ENCODE data around the gene TMEM255B. TPM values are rescaled to one million over a fixed set of nuclear protein-coding genes. Genes with fewer than 3 reads are reported as not detected.
A peak's percentile ranks its signal among the peaks of the same experiment; 100 is the strongest.

Gene TMEM255B
- polyA plus RNA-seq, 1 donor (not counting 4 experiments of a cell fraction or from before 2014, with no cell fraction given) = 7.6 TPM

DNA sequence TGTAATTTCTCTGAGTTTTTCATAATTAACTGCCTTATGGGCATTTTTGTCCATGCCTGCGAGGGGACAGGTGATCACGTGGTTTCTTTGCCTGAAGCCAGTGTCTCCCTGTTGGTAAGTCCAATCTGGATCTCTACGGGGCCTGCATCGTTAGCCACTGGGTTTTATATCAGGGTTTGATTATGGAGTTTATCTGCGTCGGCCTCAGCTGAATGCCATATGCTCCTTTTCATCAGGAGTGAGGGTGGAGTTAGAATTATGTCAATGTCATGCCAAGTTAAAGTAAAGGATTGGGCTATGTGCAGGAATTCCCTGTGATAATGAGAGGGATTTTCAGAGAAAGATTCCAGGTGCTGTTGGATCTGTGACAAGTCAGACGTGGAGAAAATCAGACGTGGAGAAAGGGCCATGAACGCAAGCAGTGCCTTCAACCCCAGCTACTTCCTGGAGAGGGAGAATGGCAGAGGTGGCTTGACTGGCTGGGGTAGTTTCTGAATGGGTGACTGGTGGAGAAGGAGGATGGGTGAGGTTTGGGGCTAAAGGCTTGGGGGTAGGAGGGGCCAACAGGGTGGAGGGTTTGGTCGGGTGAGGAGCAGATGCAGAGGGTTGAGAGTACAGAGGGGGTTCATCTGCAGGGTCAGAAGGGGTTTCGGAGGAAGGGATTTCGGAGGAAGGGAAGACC lies 24.3 kb downstream of the TMEM255B start:
- FAIRE-seq = peak; percentile 32

DNA sequence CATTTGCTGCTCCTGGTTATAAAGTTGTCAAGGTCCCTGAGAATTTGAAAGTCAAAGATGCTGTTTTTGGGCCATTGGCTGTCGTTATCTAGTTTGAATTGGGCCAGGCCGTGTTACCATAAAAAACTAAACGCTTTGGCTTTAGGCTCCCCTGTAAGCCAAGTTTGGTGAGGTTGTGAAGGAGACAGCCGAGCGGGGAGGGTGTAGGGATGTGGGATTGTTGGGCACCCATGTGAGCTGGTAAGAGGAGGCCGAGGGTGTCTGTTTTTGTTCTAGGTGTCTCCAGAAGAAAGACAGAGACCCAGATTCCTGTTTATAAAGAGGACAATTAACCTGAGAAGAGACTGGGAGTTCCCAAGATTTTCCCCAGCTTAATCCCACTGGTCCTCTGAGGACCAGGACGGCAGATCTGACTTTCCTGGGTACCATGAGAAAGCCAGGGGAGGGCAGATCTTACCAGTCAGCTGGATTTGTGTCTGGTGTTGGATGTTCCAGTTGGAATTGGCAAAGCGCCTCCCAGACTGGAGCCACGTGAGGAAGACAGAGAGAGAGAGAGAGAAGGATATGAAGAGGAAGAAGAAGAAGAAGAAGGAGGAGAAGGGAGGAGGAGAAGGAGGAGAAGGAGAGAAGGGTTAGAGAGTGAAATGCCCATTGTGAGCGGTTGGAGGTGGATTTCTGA lies 25.1 kb downstream of the TMEM255B start:
- TF ChIP-seq, protein P1, sequence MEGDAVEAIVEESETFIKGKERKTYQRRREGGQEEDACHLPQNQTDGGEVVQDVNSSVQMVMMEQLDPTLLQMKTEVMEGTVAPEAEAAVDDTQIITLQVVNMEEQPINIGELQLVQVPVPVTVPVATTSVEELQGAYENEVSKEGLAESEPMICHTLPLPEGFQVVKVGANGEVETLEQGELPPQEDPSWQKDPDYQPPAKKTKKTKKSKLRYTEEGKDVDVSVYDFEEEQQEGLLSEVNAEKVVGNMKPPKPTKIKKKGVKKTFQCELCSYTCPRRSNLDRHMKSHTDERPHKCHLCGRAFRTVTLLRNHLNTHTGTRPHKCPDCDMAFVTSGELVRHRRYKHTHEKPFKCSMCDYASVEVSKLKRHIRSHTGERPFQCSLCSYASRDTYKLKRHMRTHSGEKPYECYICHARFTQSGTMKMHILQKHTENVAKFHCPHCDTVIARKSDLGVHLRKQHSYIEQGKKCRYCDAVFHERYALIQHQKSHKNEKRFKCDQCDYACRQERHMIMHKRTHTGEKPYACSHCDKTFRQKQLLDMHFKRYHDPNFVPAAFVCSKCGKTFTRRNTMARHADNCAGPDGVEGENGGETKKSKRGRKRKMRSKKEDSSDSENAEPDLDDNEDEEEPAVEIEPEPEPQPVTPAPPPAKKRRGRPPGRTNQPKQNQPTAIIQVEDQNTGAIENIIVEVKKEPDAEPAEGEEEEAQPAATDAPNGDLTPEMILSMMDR (optimal IDR thresholded peaks at IDR 0.05 in 1 of 3, IDR thresholded peaks at IDR 0.05 in 1 of 3, conservative IDR thresholded peaks at IDR 0.05 in 1 of 3; ENCODE audit: extremely low read depth in 1 of 3, insufficient read depth in 2 of 3, low read length in 3 of 3) = no peak
- no peak for TF ChIP-seq EZH2 (IDR thresholded peaks at IDR 0.05; ENCODE audit: low read length)
- Histone ChIP-seq H3K36me3 (ENCODE audit: control insufficient read depth in 2 of 2, extremely low read depth in 1 of 2, insufficient read depth in 2 of 2, low read length in 2 of 2) (no peaks in the 10 kb centered on the region), H4K20me1 (ENCODE audit: control insufficient read depth, extremely low read depth, insufficient read depth, low read length) (no peaks in the 10 kb centered on the region), H3K4me2 (ENCODE audit: control insufficient read depth, extremely low read depth, insufficient read depth, low read depth, low read length) (peak overlapping the region; percentile 41), H3K9me1 (ENCODE audit: control insufficient read depth, extremely low read depth, insufficient read depth, low read length) (no peaks in the 10 kb centered on the region), H3K4me1 (ENCODE audit: control insufficient read depth, extremely low read depth, insufficient read depth, low read length) (peaks cover 28% of the 10 kb centered on the region), H3K9me3 (ENCODE audit: control insufficient read depth, low read depth, low read length) (peaks cover 5% of the 10 kb centered on the region), H3K79me2 (ENCODE audit: control insufficient read depth, insufficient read depth, low read length) (no peaks in the 10 kb centered on the region), H3K4me3 (ENCODE audit: control insufficient read depth in 2 of 3, extremely low read depth in 1 of 3, insufficient read depth in 2 of 3, low read depth in 1 of 3, low read length in 3 of 3) (no peak overlapping the region), H3K27ac (ENCODE audit: control insufficient read depth, insufficient read depth, low read length) (no peak overlapping the region), H3K27me3 (ENCODE audit: control insufficient read depth, extremely low read depth, insufficient read depth, low read length) (peaks cover 13% of the 10 kb centered on the region), H2AFZ (ENCODE audit: control insufficient read depth, low read length) (no peak overlapping the region), H3K9ac (ENCODE audit: control insufficient read depth, extremely low read depth, insufficient read depth, low read length) (no peak overlapping the region)
- DNase-seq (ENCODE audit: low read depth, low spot score) (no peak), FAIRE-seq (peak; percentile 53)
- dilution Hi-C loops (cut with MboI; ENCODE audit: extremely low pct_ligation_motif_present, low sequenced_read_pairs) = no loop called here

More for the DNA sequence above, 24.3 kb downstream of the TMEM255B start:
- TF ChIP-seq EZH2 (IDR thresholded peaks at IDR 0.05; ENCODE audit: low read length) = no peak
- TF ChIP-seq, protein P1 (optimal IDR thresholded peaks at IDR 0.05 in 1 of 3, IDR thresholded peaks at IDR 0.05 in 1 of 3, conservative IDR thresholded peaks at IDR 0.05 in 1 of 3; ENCODE audit: extremely low read depth in 1 of 3, insufficient read depth in 2 of 3, low read length in 3 of 3) = no peak
- no peaks in the 10 kb centered on the region for H3K9me1 ChIP-seq (ENCODE audit: control insufficient read depth, extremely low read depth, insufficient read depth, low read length)
- H3K4me3 ChIP-seq (ENCODE audit: control insufficient read depth in 2 of 3, extremely low read depth in 1 of 3, insufficient read depth in 2 of 3, low read depth in 1 of 3, low read length in 3 of 3) = no peak overlapping the region
- no peaks in the 10 kb centered on the region for H4K20me1 ChIP-seq (ENCODE audit: control insufficient read depth, extremely low read depth, insufficient read depth, low read length)
- no peak overlapping the region for H2AFZ ChIP-seq (ENCODE audit: control insufficient read depth, low read length)
- H3K27me3 ChIP-seq (ENCODE audit: control insufficient read depth, extremely low read depth, insufficient read depth, low read length) = peaks cover 8% of the 10 kb centered on the region
- H3K27ac ChIP-seq (ENCODE audit: control insufficient read depth, insufficient read depth, low read length) = no peak overlapping the region
- H3K9ac ChIP-seq (ENCODE audit: control insufficient read depth, extremely low read depth, insufficient read depth, low read length) = no peak overlapping the region
- H3K4me1 ChIP-seq (ENCODE audit: control insufficient read depth, extremely low read depth, insufficient read depth, low read length) = peaks cover 28% of the 10 kb centered on the region
- no peak for DNase-seq (ENCODE audit: low read depth, low spot score)
- no peaks in the 10 kb centered on the region for H3K36me3 ChIP-seq (ENCODE audit: control insufficient read depth in 2 of 2, extremely low read depth in 1 of 2, insufficient read depth in 2 of 2, low read length in 2 of 2)
- H3K4me2 ChIP-seq (ENCODE audit: control insufficient read depth, extremely low read depth, insufficient read depth, low read depth, low read length) = no peak overlapping the region
- dilution Hi-C loops (cut with MboI; ENCODE audit: extremely low pct_ligation_motif_present, low sequenced_read_pairs) = no loop called here
- peaks cover 5% of the 10 kb centered on the region for H3K9me3 ChIP-seq (ENCODE audit: control insufficient read depth, low read depth, low read length)
- H3K79me2 ChIP-seq (ENCODE audit: control insufficient read depth, insufficient read depth, low read length) = no peaks in the 10 kb centered on the region
